Measurements from ENCODE around the gene SCYGR8. TPM values are rescaled to one million over a fixed set of nuclear protein-coding genes. Genes with fewer than 3 reads are reported as not detected.

SCYGR8 gene
- total and polyA plus RNA-seq, 2 of the 8 experiments (the other 6 are each of a cell fraction or from before 2014, with no cell fraction given): not detected

DNA sequence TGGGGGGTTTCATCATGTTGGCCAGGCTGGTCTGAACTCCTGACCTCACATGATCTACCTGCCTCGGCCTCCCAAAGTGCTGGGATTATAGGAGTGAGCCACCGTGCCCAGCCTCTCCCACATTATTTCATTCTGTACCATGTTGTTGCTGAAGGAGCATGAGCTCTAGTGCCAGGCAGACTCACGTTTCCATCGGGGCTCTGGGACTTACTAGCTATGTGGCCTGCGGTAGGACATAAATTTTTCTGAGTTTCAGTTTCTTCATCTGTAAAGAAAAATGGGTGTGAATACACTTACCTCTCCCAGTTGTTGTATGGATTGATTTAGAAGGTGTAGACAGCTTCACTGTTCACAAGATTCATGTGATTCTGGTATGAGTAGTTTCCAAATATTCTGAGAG lies 37.1 kb downstream of the SCYGR8 start:
- H2AK5ac ChIP-seq (ENCODE audit: low read depth, low read length): no peak overlapping the region
- no peaks in the 10 kb centered on the region for H3K23me2 ChIP-seq (ENCODE audit: low read depth, low read length)
- no peak overlapping the region for H4K5ac ChIP-seq (ENCODE audit: insufficient read length, low read depth, low read length)
- no peak overlapping the region for H2BK15ac ChIP-seq (ENCODE audit: low read length)
- no peak overlapping the region for H3K23ac ChIP-seq (ENCODE audit: insufficient read length)
- no peak overlapping the region for H3K18ac ChIP-seq (ENCODE audit: extremely low read depth, low read length)
- 90% methylated on average over 5 of the region's 5 CpGs; no CpG with 5 or more reads in 1 of the 2 experiments for WGBS, 2 experiments (ENCODE audit: extremely low coverage in 1 of 2, insufficient coverage in 1 of 2, insufficient read length in 1 of 2, insufficient replicate concordance in 2 of 2, low coverage in 1 of 2, low lambda C conversion rate in 2 of 2, missing lambda C conversion rate in 1 of 2)
- no peaks in the 10 kb centered on the region for H3K36me3 ChIP-seq (ENCODE audit: control insufficient read depth in 2 of 4, insufficient read depth in 4 of 4, low read length in 3 of 4)
- no peak overlapping the region for H3K14ac ChIP-seq (ENCODE audit: insufficient read length)
- POLR2A ChIA-PET (ENCODE audit: partially characterized antibody): interaction anchor here (0.6 kb wide), 1 partner anchor 57 kb away, joined by 4 read pairs; no protein-coding TSS in a partner anchor
- H4K8ac ChIP-seq (ENCODE audit: extremely low read depth, insufficient read depth, low read length): no peak overlapping the region
- H3K27ac ChIP-seq (ENCODE audit: low read depth, low read length): no peak overlapping the region
- no peak overlapping the region for H3K4me3 ChIP-seq (ENCODE audit: extremely low read depth in 1 of 4, insufficient read depth in 2 of 4, low read depth in 3 of 4, low read length in 4 of 4)
- DNase-seq (ENCODE audit: low read depth in 1 of 2, low spot score in 2 of 2) (no peak), FAIRE-seq (no peak)
- no peaks in the 10 kb centered on the region for H3K4me1 ChIP-seq (replicated peaks in 1 of 4; ENCODE audit: control insufficient read depth in 3 of 4, insufficient read depth in 4 of 4, low read length in 3 of 4)
- no peak overlapping the region for H4K91ac ChIP-seq (replicated peaks; ENCODE audit: insufficient read length, low read length)
- no peak overlapping the region for H2BK12ac ChIP-seq (ENCODE audit: low read depth, low read length)
- H3K4me2 ChIP-seq (ENCODE audit: insufficient read depth in 1 of 2, low read depth in 2 of 2, low read length in 2 of 2): no peak overlapping the region
- no peaks in the 10 kb centered on the region for H3K27me3 ChIP-seq (replicated peaks in 1 of 4; ENCODE audit: control insufficient read depth in 3 of 4, extremely low read depth in 1 of 4, insufficient read depth in 3 of 4, low read length in 3 of 4)
- TF ChIP-seq POLR2AphosphoS5 (IDR thresholded peaks at IDR 0.05; ENCODE audit: low read depth, low read length) (no peak), TAF7 (optimal IDR thresholded peaks at IDR 0.05; ENCODE audit: borderline replicate concordance, low read depth, low read length) (no peak), NANOG (IDR thresholded peaks at IDR 0.05; ENCODE audit: insufficient read depth, low read depth, low read length, poor library complexity, severe bottlenecking) (no peak), RAD21 (IDR thresholded peaks at IDR 0.05 in 1 of 2, conservative IDR thresholded peaks at IDR 0.05 in 1 of 2; ENCODE audit: low read depth in 2 of 2, low read length in 2 of 2) (no peak), FOSL1 (IDR thresholded peaks at IDR 0.05; ENCODE audit: insufficient read depth, low read depth, low read length) (no peak)
- no peak overlapping the region for H2BK20ac ChIP-seq (ENCODE audit: low read length)
- no peaks in the 10 kb centered on the region for H3K9me3 ChIP-seq (ENCODE audit: insufficient read depth in 2 of 2, low read depth in 1 of 2, low read length in 1 of 2)
- no peak overlapping the region for H2BK120ac ChIP-seq (replicated peaks; ENCODE audit: low read depth, low read length)
- CTCF ChIA-PET (ENCODE audit: partially characterized antibody): interaction anchor here (0.6 to 4.3 kb wide), 4 partner anchors 9 to 79 kb away, joined by 3 to 26 read pairs (median 14); no protein-coding TSS in a partner anchor
- no peaks in the 10 kb centered on the region for H3K79me2 ChIP-seq (ENCODE audit: control insufficient read depth in 1 of 2, insufficient read depth in 2 of 2, low read length in 2 of 2)
- H3K4ac ChIP-seq (replicated peaks; ENCODE audit: insufficient read length, low read depth, low read length): no peak overlapping the region
- no peak overlapping the region for H2BK5ac ChIP-seq (ENCODE audit: low read depth, low read length)
- H3K9ac ChIP-seq (replicated peaks in 1 of 4; ENCODE audit: extremely low read depth in 1 of 4, low read depth in 3 of 4, low read length in 3 of 4): no peak overlapping the region
- no peak overlapping the region for H2AFZ ChIP-seq (ENCODE audit: low read length)
- no peaks in the 10 kb centered on the region for H3K79me1 ChIP-seq (ENCODE audit: low read depth, low read length)
- no peaks in the 10 kb centered on the region for H4K20me1 ChIP-seq (replicated peaks in 1 of 2; ENCODE audit: control insufficient read depth in 1 of 2, insufficient read depth in 2 of 2, low read length in 2 of 2)
- no peak overlapping the region for H3K56ac ChIP-seq (replicated peaks; ENCODE audit: insufficient read length, low read depth, low read length)
